H4 (cell line): ENCODE data around the gene PCDHB14. TPM values are rescaled to one million over a fixed set of nuclear protein-coding genes. Genes with fewer than 3 reads are reported as not detected.

Experiments used
- total RNA-seq: library from RNA; depleted of rRNA; stranded (reverse); fragments of >200 nt; shearing (Covaris generic); gene quantifications from 2 replicates; pipeline ENCODE4 v1.2.3, GENCODE V29; 2014; rRNA removed

PCDHB14 gene
- total RNA-seq, 1 experiment from 2014 or later = 6.2 TPM

Other genes starting within 250 kb of the PCDHB14 start
- not detected in 2 replicates for gene PCDHB1, start 172.0 kb upstream of the PCDHB14 start, total RNA-seq
- gene PCDHB2, start 128.7 kb upstream of the PCDHB14 start, total RNA-seq = 15.0 and 26.2 TPM in 2 replicates
- 0.21 TPM in 2 replicates for gene PCDHB3, start 122.9 kb upstream of the PCDHB14 start, total RNA-seq
- gene PCDHB4, start 101.5 kb upstream of the PCDHB14 start, total RNA-seq = 0.21 TPM in 1 of 2 replicates, not detected in the other
- gene PCDHB5, start 88.1 kb upstream of the PCDHB14 start, total RNA-seq = 1.0 and 1.2 TPM in 2 replicates
- 3.6 and 4.1 TPM in 2 replicates for gene PCDHB6, start 73.3 kb upstream of the PCDHB14 start, total RNA-seq
- 5.1 and 6.9 TPM in 2 replicates for gene PCDHB7, start 50.7 kb upstream of the PCDHB14 start, total RNA-seq
- 12.4 and 12.7 TPM in 2 replicates for gene PCDHB8, start 45.6 kb upstream of the PCDHB14 start, total RNA-seq
- gene PCDHB16, start 41.0 kb upstream of the PCDHB14 start, total RNA-seq = 3.3 and 3.7 TPM in 2 replicates
- 10.0 and 11.9 TPM in 2 replicates for gene PCDHB9, start 36.2 kb upstream of the PCDHB14 start, total RNA-seq
- gene PCDHB10, start 31.0 kb upstream of the PCDHB14 start, total RNA-seq = 2.9 and 4.5 TPM in 2 replicates
- 4.5 and 5.6 TPM in 2 replicates for gene PCDHB11, start 23.7 kb upstream of the PCDHB14 start, total RNA-seq
- gene PCDHB12, start 14.6 kb upstream of the PCDHB14 start, total RNA-seq = 5.2 and 5.6 TPM in 2 replicates
- 1.2 and 2.0 TPM in 2 replicates for gene PCDHB13, start 9.4 kb upstream of the PCDHB14 start, total RNA-seq
- 0.16 and 2.1 TPM in 2 replicates for gene PCDHB15, start 22.1 kb downstream of the PCDHB14 start, total RNA-seq
- not detected in 2 replicates for gene SLC25A2, start 80.7 kb downstream of the PCDHB14 start, total RNA-seq
- gene TAF7, start 97.4 kb downstream of the PCDHB14 start, total RNA-seq = 51.2 and 74.8 TPM in 2 replicates
- 0.51 and 1.6 TPM in 2 replicates for gene PCDHGA1, start 107.2 kb downstream of the PCDHB14 start, total RNA-seq
- gene PCDHGA2, start 115.4 kb downstream of the PCDHB14 start, total RNA-seq = 0.99 and 1.6 TPM in 2 replicates
- 10.3 and 11.5 TPM in 2 replicates for gene PCDHGA3, start 120.5 kb downstream of the PCDHB14 start, total RNA-seq
- 0.43 and 3.1 TPM in 2 replicates for gene PCDHGB1, start 126.8 kb downstream of the PCDHB14 start, total RNA-seq
- 0.74 and 0.97 TPM in 2 replicates for gene PCDHGA4, start 131.7 kb downstream of the PCDHB14 start, total RNA-seq
- 1.6 and 1.9 TPM in 2 replicates for gene PCDHGB2, start 136.7 kb downstream of the PCDHB14 start, total RNA-seq
- gene PCDHGA5, start 140.8 kb downstream of the PCDHB14 start, total RNA-seq = 0.49 and 0.50 TPM in 2 replicates
- gene PCDHGB3, start 146.9 kb downstream of the PCDHB14 start, total RNA-seq = 0.87 and 1.2 TPM in 2 replicates
- gene PCDHGA6, start 150.5 kb downstream of the PCDHB14 start, total RNA-seq = 0.97 and 1.5 TPM in 2 replicates
- 0.27 and 0.29 TPM in 2 replicates for gene PCDHGA7, start 159.4 kb downstream of the PCDHB14 start, total RNA-seq
- 0.16 and 0.21 TPM in 2 replicates for gene PCDHGB4, start 164.4 kb downstream of the PCDHB14 start, total RNA-seq
- 0.39 and 0.74 TPM in 2 replicates for gene PCDHGA8, start 169.3 kb downstream of the PCDHB14 start, total RNA-seq
- 0.04 and 0.43 TPM in 2 replicates for gene PCDHGB5, start 174.6 kb downstream of the PCDHB14 start, total RNA-seq
- gene PCDHGA9, start 179.4 kb downstream of the PCDHB14 start, total RNA-seq = 1.1 and 1.8 TPM in 2 replicates
- 0.02 and 0.33 TPM in 2 replicates for gene PCDHGB6, start 184.7 kb downstream of the PCDHB14 start, total RNA-seq
- gene PCDHGA10, start 189.6 kb downstream of the PCDHB14 start, total RNA-seq = 1.4 and 1.9 TPM in 2 replicates
- gene PCDHGB7, start 194.3 kb downstream of the PCDHB14 start, total RNA-seq = 0.58 and 1.4 TPM in 2 replicates
- gene PCDHGA11, start 197.7 kb downstream of the PCDHB14 start, total RNA-seq = 0.66 and 1.3 TPM in 2 replicates
- gene PCDHGA12, start 207.2 kb downstream of the PCDHB14 start, total RNA-seq = 0.14 and 0.76 TPM in 2 replicates